Vagina (tissue), 2 donors: Measurements from ENCODE around the gene IL1A.

Source experiments
- POLR2A ChIP-seq, 2 donors: fragments of 450-650 bp; IDR thresholded peaks; one replicate each; pipeline ENCODE4 v1.6.1; 2017; ENCODE audit warnings: antibody characterized with exemption in 2 of 2, mild to moderate bottlenecking in 2 of 2, moderate library complexity in 2 of 2
- TF ChIP-seq, protein P1 (sequence below), 3 experiments: fragments of 450-650 bp in 2 of 3; fragments of 200-600 bp in 1 of 3; sonication (generic) in 1 of 3; IDR thresholded peaks; one replicate each; pipeline ENCODE4 v1.5.1; 2017 to 2019; ENCODE audit warnings: antibody characterized with exemption in 3 of 3, mild to moderate bottlenecking in 2 of 3, moderate library complexity in 2 of 3

DNA sequence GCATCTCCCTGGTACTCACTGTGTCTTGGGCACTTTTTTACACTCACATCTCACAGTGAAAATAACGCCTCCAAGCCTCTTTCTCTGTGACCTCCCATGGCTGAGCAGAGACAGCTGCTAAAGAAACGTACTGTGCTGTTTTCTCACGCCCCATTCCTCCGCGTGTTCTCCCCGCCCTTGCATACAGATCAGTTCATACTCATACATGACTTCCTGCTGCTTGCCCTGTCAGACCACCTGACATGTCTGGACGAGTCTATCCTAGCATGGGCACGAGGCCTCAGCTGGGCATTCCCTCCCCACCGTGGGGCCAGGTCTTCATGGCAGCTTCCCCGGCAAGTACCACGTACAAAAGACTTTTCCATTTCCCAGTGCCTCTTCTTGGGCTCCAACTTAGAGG lies 21.2 kb upstream of the IL1A start:
- TF ChIP-seq, protein P1, sequence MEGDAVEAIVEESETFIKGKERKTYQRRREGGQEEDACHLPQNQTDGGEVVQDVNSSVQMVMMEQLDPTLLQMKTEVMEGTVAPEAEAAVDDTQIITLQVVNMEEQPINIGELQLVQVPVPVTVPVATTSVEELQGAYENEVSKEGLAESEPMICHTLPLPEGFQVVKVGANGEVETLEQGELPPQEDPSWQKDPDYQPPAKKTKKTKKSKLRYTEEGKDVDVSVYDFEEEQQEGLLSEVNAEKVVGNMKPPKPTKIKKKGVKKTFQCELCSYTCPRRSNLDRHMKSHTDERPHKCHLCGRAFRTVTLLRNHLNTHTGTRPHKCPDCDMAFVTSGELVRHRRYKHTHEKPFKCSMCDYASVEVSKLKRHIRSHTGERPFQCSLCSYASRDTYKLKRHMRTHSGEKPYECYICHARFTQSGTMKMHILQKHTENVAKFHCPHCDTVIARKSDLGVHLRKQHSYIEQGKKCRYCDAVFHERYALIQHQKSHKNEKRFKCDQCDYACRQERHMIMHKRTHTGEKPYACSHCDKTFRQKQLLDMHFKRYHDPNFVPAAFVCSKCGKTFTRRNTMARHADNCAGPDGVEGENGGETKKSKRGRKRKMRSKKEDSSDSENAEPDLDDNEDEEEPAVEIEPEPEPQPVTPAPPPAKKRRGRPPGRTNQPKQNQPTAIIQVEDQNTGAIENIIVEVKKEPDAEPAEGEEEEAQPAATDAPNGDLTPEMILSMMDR (IDR thresholded peaks at IDR 0.05), result no peak
- no peak for TF ChIP-seq POLR2A (IDR thresholded peaks at IDR 0.05)
